ENCODE measurements around the gene IFITM5. TPM values are rescaled to one million over a fixed set of nuclear protein-coding genes. Genes with fewer than 3 reads are reported as not detected.
"Not testable (repeated sequence)": the region's sequence is repeated elsewhere in the genome, so short reads cannot be mapped to it uniquely, and the experiment has no call there.

IFITM5 gene
- total and polyA plus RNA-seq, 10 donors: not detected

GRCh38 chr11:307766-308708 lies 8.7 kb upstream of the IFITM5 start, which contains the start of gene IFITM2:
Gene IFITM2, plus strand, starts transcription at chr11:307816. Its CDS starts 377 bp downstream, at chr11:308193.
- Histone ChIP-seq H3K27ac (peak within 1 kb of the TSS; percentile 81 to 97 (median 90)), H3K4me3 (peak within 1 kb of the TSS; percentile 32 to 74 (median 65)), H3K4me1 (peaks cover 31 to 80% (median 62%) of the 10 kb centered on the region in 6 donors)
- H3K36me3 ChIP-seq; H3K9me3 ChIP-seq; H3K27me3 ChIP-seq (replicated peaks in 1 of 7): not testable (repeated sequence)
- WGBS, 5 donors: 2 to 7% (median 6%) methylated on average over 22 to 28 of the region's 28 CpGs
- TF ChIP-seq, protein P1, sequence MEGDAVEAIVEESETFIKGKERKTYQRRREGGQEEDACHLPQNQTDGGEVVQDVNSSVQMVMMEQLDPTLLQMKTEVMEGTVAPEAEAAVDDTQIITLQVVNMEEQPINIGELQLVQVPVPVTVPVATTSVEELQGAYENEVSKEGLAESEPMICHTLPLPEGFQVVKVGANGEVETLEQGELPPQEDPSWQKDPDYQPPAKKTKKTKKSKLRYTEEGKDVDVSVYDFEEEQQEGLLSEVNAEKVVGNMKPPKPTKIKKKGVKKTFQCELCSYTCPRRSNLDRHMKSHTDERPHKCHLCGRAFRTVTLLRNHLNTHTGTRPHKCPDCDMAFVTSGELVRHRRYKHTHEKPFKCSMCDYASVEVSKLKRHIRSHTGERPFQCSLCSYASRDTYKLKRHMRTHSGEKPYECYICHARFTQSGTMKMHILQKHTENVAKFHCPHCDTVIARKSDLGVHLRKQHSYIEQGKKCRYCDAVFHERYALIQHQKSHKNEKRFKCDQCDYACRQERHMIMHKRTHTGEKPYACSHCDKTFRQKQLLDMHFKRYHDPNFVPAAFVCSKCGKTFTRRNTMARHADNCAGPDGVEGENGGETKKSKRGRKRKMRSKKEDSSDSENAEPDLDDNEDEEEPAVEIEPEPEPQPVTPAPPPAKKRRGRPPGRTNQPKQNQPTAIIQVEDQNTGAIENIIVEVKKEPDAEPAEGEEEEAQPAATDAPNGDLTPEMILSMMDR (IDR thresholded peaks at IDR 0.05 in 8 of 11, conservative IDR thresholded peaks at IDR 0.05 in 3 of 11): peak in 2 of 11 experiments; percentile 10 to 41
- TF ChIP-seq POLR2A (IDR thresholded peaks at IDR 0.05) (peak in 2 of 3 donors; percentile 76 to 84), POLR2AphosphoS5 (IDR thresholded peaks at IDR 0.05) (peak; percentile 92 to 98 (median 93))
- intact Hi-C loops (cut with DNase I; ENCODE audit: low total_unique reads): loop anchor here (5.0 kb wide), 1 partner anchor 49 kb away; no protein-coding TSS in a partner anchor
- DNase-seq: peak; percentile 94

- H3K27ac ChIP-seq: peak overlapping the region; percentile 77 to 97 (median 90)
- peaks cover 18 to 76% (median 52%) of the 10 kb centered on the region in 6 donors for H3K4me1 ChIP-seq
- peak; percentile 83 for DNase-seq
- intact Hi-C loops (cut with DNase I; ENCODE audit: low total_unique reads): loop anchor here (5.0 kb wide), 1 partner anchor 50 kb away; no protein-coding TSS in a partner anchor
- H3K36me3 ChIP-seq: peaks cover 0 to 5% (median 0%) of the 10 kb centered on the region in 6 donors
- no peaks in the 10 kb centered on the region for H3K9me3 ChIP-seq
- WGBS, 5 donors: 81 to 88% (median 82%) methylated on average over 14 to 17 of the region's 17 CpGs
- peak overlapping the region in 1 of 8 donors; percentile 74 for H3K4me3 ChIP-seq
- TF ChIP-seq, protein P1 (IDR thresholded peaks at IDR 0.05 in 8 of 11, conservative IDR thresholded peaks at IDR 0.05 in 3 of 11): no peak
- TF ChIP-seq POLR2A (IDR thresholded peaks at IDR 0.05) (no peak), POLR2AphosphoS5 (IDR thresholded peaks at IDR 0.05) (no peak)
- no peaks in the 10 kb centered on the region for H3K27me3 ChIP-seq (replicated peaks in 1 of 7)
Observed at GRCh38 chr11:306645-307371, 7.5 kb upstream of the IFITM5 start.

DNA sequence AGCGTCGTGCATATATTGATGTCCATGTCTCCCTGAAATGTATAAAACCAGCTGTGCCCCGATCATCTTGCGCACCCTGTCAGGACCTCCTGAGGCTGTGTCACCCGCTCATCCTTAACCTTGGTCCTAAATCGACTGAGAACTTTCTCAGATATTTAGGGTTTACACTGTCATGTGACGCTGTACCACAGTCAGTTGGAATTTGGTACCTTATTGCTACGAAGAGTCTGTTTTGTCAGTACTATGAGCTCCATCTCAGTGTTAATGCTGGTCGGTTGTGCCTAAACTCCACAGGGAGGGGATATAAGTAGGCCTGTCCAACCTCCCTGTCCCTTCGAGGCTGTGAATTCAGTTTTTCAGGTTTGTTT lies 6.5 kb upstream of the IFITM5 start:
- peak overlapping the region in 7 of 8 donors; percentile 32 to 97 (median 90) for H3K27ac ChIP-seq
- H3K36me3 ChIP-seq: peaks cover 0 to 5% (median 0%) of the 10 kb centered on the region in 6 donors
- intact Hi-C loops (cut with DNase I; ENCODE audit: low total_unique reads): loop anchor here (5.0 kb wide), 1 partner anchor 51 kb away; no protein-coding TSS in a partner anchor
- 89 to 92% (median 91%) methylated on average over 10 of the region's 10 CpGs for WGBS, 5 donors
- TF ChIP-seq POLR2A (IDR thresholded peaks at IDR 0.05): no peak
- TF ChIP-seq POLR2AphosphoS5 (IDR thresholded peaks at IDR 0.05): no peak
- peaks cover 16 to 74% (median 51%) of the 10 kb centered on the region in 6 donors for H3K4me1 ChIP-seq
- peak; percentile 8 for DNase-seq
- H3K27me3 ChIP-seq (replicated peaks in 1 of 7): no peaks in the 10 kb centered on the region
- no peaks in the 10 kb centered on the region for H3K9me3 ChIP-seq
- H3K4me3 ChIP-seq: no peak overlapping the region

Measured in spleen (tissue), 11 donors.